NCI-H69 (cell line): ENCODE results near the gene FYN.
"Not testable (repeated sequence)": the region's sequence is repeated elsewhere in the genome, so short reads cannot be mapped to it uniquely, and the experiment has no call there.

ENCODE experiments used
- DNase-seq: peaks from one replicate; lab custom pipeline; 2025; lab: John Stamatoyannopoulos, UW

FYN gene

DNA sequence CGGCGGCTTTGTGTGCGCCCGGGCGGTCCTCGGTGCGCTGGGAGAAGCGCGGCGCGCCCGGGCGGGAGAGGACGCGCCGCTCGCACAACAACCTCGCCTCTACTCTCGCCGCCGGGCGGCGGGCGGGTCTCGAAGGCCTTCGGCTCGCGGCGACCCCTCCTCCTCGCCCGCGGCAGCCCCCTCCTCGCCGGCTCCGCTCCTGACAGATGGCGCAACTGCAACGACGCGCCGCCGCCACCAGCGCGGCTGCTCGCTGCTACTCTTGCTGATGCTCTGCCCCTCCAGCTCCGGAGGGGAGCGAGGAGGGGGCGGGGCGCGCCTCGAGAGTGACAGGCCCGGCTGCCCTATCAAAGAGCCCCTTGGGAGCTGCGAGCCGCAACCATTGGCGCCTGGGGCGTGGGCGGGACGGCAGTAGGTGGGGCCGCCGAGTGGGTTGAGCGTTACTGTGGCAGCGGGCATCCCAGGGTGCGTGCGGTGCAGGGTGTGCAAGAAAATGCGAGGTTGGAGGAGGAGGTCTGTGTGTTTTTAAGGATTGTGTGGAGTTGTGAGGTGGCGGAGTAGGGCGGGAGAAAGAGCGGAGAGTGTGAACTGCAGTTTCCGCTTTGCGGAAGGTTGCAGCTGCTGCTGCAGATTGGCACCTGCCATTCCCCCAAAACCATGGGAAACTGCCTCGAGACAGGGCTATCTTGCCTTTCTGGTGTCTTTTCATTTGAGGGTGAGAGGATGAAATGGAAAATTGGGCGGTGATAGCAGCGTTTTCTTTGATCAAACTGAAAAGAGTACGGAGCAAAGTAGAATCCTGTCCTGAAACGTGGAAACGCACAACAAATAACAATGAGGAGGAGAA, at the start of gene FYN:
FYN (minus strand) TSS at position 275 of the 847 bp plus-strand sequence. CDS start 153,401 bp downstream, outside the sequence.
- DNase-seq: peak; percentile 98

GRCh38 chr6:111922454-111923297, 49.4 kb upstream of the FYN start:
- DNase-seq: peak; percentile 90

DNA sequence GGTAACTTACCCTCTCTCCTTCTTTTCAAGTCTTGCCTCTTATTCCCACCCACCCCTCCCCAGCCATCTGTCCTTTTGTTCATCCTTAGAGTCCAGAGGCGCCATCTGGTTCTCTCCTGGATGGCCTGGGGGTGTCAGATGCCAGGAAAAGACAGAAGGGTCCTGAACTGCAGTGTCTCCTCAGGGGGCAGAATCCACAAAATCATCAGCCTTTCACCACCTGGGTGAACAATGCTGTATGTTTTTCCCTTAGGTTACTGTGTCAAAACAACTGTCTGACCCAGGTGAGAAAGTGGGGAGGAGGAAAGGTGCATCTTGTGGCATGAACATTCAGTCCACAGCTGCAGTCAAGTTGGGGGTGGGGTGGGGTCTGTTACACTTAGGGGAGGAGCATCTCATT, 47.9 kb upstream of the FYN start:
- peak; percentile 97 for DNase-seq

DNA sequence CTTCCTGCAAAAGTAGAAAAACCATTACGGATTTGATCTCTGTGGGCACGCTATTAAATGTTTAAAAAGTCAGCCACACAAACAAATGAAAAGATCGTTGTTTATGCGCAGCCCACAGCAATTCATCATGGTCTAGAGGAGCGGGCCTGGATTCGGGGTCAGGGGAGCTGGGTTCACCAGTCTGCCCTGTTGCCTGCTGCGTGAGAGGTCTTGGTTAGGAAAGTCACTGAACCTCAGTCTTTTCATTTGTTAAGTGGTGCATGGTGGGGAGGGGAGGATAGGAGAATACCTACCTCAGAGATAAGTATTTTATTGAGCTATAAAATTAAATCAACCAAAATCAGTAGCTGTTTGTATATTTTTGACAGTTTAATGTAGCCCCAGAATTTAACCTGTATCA, 47.3 kb upstream of the FYN start:
- DNase-seq: peak; percentile 46

GRCh38 chr6:111918825-111919224, 45.6 kb upstream of the FYN start:
- DNase-seq: no peak

DNA sequence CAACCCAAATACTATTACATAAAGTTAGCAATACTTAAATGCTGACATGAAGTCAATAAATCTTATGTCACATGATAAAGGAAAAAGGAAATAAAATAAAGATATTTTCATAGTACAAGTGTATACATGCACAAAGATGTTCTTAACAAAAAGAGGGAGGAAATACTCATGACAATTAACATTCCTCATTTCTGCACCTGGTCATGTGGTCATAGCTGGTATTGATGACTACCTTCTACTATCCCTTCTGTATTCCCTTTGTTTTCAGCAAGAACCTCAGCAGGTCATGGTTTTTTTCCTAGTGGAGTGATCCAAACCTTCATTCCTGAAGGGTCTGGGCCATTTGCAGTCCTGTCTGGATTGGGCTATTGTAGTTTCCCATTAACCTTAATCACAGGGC, 43.5 kb upstream of the FYN start:
- DNase-seq: no peak

DNA sequence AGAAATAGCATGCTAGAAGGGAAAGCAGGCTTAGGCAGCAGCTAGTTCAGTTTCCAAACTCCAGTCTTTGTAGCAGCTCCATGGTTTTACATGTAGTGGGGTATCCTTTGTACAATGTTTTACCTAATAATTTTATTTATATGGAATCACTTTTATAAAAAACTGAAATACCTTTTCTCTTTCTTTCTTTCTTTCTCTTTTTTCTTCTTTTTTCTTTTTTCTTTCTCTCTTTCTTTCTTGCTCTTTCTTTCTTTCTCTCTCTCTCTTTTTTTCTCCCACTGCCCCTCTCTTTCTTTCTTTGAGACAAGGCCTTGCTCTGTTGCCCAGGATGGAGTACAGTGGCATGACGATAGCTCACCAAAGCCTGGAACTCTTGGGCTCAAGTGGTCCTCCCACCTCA, 41.4 kb upstream of the FYN start:
- no peak for DNase-seq

GRCh38 chr6:111912904-111913303, 39.7 kb upstream of the FYN start:
- no peak for DNase-seq

DNA sequence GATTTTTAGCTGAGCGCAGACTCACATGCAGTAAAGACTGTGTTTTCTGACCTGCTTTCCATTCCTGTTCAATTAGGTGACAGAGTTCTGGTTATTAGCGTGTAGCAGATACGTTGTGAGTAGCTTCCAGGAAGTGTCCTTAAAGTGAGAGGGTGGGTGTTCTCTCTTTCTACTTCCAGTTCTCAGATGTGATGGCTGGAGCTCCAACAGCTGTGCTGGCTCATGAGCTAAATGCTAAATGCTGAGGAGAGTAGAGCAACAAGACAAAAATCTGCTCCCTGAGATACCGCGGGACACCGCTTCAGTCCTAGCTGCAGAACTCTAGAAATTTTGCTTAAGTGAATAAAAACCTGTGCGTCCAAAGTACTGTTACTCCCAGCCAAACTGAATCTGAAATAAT, 38.2 kb upstream of the FYN start:
- no peak for DNase-seq

- no peak for DNase-seq
These were observed 36.0 kb upstream of the FYN start for GRCh38 chr6:111909238-111909637.

GRCh38 chr6:111908365-111908764, 35.1 kb upstream of the FYN start:
- DNase-seq: not testable (repeated sequence)

DNA sequence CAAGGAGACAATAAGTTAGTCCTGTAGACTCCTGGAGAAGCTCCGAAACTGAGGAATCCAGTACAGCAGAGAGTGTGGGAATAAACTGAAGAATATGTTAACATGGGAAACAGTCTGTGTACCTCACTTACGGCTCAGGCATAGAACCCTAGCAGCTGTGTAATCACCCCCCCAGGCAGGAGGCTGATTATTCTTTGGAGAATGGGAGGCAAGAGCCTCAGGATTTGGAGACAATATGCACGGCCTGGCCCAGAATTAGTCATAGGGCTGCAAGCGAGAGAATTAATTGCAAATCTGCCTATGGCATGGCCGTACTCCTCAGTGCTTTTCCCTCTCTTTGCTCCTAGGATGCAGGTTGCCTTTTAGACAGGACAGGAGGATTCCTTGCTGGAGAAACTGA, 27.5 kb upstream of the FYN start:
- DNase-seq: peak; percentile 22

DNA sequence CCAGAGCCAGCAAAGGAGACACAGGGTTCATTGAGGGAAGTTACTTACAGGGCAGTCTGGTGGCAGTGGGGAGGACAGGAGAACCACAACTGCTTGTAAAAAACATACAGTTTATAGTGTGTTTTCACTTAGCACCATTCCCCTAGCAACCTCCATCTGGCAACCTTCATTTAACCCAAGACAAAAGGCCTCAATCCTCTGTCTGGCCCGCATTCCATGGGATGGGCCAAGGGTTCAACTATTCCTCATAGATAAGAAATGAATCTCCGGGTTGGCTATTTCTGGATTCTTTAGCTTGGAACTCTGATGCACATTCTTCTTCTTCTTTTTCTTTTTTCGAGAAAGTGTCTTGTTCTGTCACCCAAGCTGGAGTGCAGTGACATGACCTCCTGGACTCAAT, 26.3 kb upstream of the FYN start:
- DNase-seq: no peak

- DNase-seq: no peak
These were observed 25.2 kb upstream of the FYN start for GRCh38 chr6:111898452-111898851.

DNA sequence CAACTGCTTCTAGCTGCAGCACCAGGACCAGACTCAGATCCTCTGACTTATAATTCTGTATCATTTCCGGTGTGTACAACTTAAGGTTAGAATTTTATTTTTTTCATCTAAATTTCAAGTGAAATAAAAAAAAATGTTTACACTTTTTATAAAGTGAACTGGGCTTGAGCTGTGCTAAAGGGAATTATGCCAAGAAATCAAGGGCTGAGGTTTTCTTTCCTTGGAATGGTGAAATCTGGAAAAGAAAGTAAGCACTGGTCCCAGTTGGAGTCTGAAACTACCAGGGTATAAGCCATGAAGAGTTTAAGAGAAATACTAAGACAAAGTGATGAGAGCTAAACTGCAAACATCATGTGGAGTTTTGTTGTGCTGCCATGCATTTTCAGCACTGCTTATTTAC, 21.7 kb upstream of the FYN start:
- no peak for DNase-seq

DNA sequence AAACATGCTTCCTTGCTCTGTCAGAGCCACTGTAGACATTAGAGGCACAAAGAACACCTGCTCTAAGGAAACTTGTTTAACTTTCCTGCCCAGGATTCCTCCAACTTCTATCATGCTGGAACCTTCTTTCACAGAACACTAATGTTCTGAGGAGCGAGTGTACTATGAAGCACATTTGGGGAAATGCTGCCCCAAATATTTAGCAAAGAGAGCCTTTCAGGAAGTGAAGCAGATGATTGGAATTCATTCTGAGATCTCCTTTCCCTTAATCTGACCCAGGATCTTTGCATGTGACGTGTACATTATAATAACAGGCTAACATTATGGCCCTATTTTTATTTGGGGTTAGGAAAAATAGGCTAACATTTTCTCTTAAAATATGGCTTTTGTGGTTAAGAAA, 21.0 kb upstream of the FYN start:
- DNase-seq: no peak

GRCh38 chr6:111892431-111892830, 19.2 kb upstream of the FYN start:
- no peak for DNase-seq

DNA sequence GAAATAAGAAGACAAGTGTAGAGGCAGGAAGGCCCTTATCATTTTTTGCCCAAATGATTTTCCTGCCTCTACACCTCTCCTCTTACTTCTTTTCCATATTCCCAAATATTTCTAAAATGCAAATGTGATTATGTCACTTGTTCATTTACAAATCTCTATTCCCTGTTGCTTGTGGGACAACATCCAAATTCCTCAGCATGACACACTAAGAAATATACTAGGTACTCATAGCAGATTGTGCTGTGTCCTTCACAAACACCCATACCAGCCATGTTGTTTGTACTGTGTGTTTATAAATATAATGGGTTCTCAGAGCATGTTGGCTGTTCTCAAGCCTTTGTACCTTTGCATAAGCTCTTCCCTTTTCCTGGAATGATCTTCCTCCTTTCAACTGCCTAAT, 17.7 kb upstream of the FYN start:
- DNase-seq: no peak

GRCh38 chr6:111888928-111889695, 15.9 kb upstream of the FYN start:
- peak; percentile 94 for DNase-seq

GRCh38 chr6:111886793-111887192, 13.5 kb upstream of the FYN start:
- DNase-seq: not testable (repeated sequence)

GRCh38 chr6:111885373-111886027, 12.2 kb upstream of the FYN start:
- DNase-seq: no peak

- DNase-seq: no peak
These were observed 10.8 kb upstream of the FYN start for GRCh38 chr6:111884068-111884467.
